Endothelial cell of umbilical vein (primary cell): ENCODE measurements around the gene FOSL2. TPM values are rescaled to one million over a fixed set of nuclear protein-coding genes. Genes with fewer than 3 reads are reported as not detected.

Source experiments
- BruUV-seq: library from RNA; stranded (reverse); fragments of 400-500 nt; replicated peaks from 2 replicates; lab custom pipeline; 2021; lab: Mats Ljungman, UMichigan
- CTCF ChIA-PET: fragments of 300-600, 350-600 bp; sonication (Branson Sonifier 250); formaldehyde crosslinking; loops from one replicate; lab custom pipeline; 2021; ENCODE audit warnings: antibody characterized with exemption, inconsistent platforms; lab: Charles Lee
- POLR2A ChIA-PET: fragments of 300-600, 350-600 bp; sonication (Branson Sonifier 250); formaldehyde crosslinking; loops from one replicate; lab custom pipeline; 2021; ENCODE audit warnings: antibody characterized with exemption, inconsistent platforms; lab: Charles Lee
- DNase-seq: peaks from one replicate; pipeline ENCODE4 v3.0.0-alpha.2; 2011; ENCODE audit warnings: low read depth, low spot score
- FAIRE-seq: peaks from 2 replicates; lab custom pipeline; 2011; peaks lifted over from hg19 to GRCh38; lab: Jason Lieb, UNC
- H2AFZ ChIP-seq: 2 replicates; pipeline ENCODE4 v1.6.0; 2012; ENCODE audit warnings: low read depth, low read length, control low read depth, inconsistent platforms
- H3K27ac ChIP-seq: 2 replicates; pipeline ENCODE4 v1.5.1; 2011; ENCODE audit warnings: low read depth, mild to moderate bottlenecking, control low read depth, low read length, moderate library complexity; ENCODE audit not compliant: insufficient read depth
- H3K27me3 ChIP-seq, 2 experiments: 2 replicates each; pipeline versions ENCODE4 v1.6.0 to v1.6.1; 2011; ENCODE audit warnings: low read length in 2 of 2, mixed read lengths in 1 of 2; ENCODE audit not compliant: control insufficient read depth in 2 of 2, insufficient read depth in 2 of 2
- H3K36me3 ChIP-seq, 2 experiments: 2 replicates in 1 of 2; 3 replicates in 1 of 2; pipeline ENCODE4 v1.5.1; 2011; ENCODE audit warnings: low read length in 2 of 2, mild to moderate bottlenecking in 1 of 2, moderate library complexity in 1 of 2; ENCODE audit not compliant: control insufficient read depth in 2 of 2, insufficient read depth in 2 of 2; ENCODE audit errors: extremely low read depth in 1 of 2
- H3K4me1 ChIP-seq: 3 replicates; pipeline ENCODE4 v1.5.1; 2011; ENCODE audit warnings: mild to moderate bottlenecking, low read length; ENCODE audit not compliant: control insufficient read depth, insufficient read depth; ENCODE audit errors: extremely low read depth
- H3K4me2 ChIP-seq: 2 replicates; pipeline ENCODE4 v1.6.1; 2011; ENCODE audit warnings: low read length, control low read depth, mixed read lengths; ENCODE audit not compliant: insufficient read depth
- H3K4me3 ChIP-seq, 3 experiments: fragments of 200-600 bp in 1 of 3; sonication (generic), shearing (Covaris generic) in 1 of 3; replicated peaks in 1 of 3; 2 replicates each; pipeline ENCODE4 v1.5.1; 2011 to 2016; ENCODE audit warnings: control low read depth in 3 of 3, low read length in 3 of 3, mild to moderate bottlenecking in 2 of 3, inconsistent platforms in 1 of 3, low read depth in 1 of 3, moderate library complexity in 1 of 3; ENCODE audit not compliant: insufficient read depth in 1 of 3
- H3K79me2 ChIP-seq: 2 replicates; pipeline ENCODE4 v1.6.0; 2012; ENCODE audit warnings: low read length, inconsistent platforms; ENCODE audit not compliant: control insufficient read depth, insufficient read depth
- H3K9ac ChIP-seq: replicated peaks from 2 replicates; pipeline ENCODE3; 2011; ENCODE audit warnings: low read length, control low read depth; ENCODE audit not compliant: insufficient read depth; ENCODE audit errors: extremely low read depth
- H3K9me1 ChIP-seq: replicated peaks from 3 replicates; pipeline ENCODE4 v1.6.0; 2011; ENCODE audit warnings: mild to moderate bottlenecking, low read length; ENCODE audit not compliant: control insufficient read depth, insufficient read depth; ENCODE audit errors: extremely low read depth
- H3K9me3 ChIP-seq: replicated peaks from 2 replicates; pipeline ENCODE4 v1.5.1; 2012; ENCODE audit warnings: low read length, inconsistent platforms; ENCODE audit not compliant: control insufficient read depth, insufficient read depth
- H4K20me1 ChIP-seq: replicated peaks from 2 replicates; pipeline ENCODE3; 2011; ENCODE audit warnings: mild to moderate bottlenecking, low read length; ENCODE audit not compliant: control insufficient read depth, insufficient read depth; ENCODE audit errors: extremely low read depth
- CTCF ChIP-seq, 2 donors: IDR thresholded peaks; 1 replicate in 1 of 2; 2 replicates in 1 of 2; pipeline ENCODE4 v1.5.1; 2011; ENCODE audit warnings: low read length in 2 of 2, mild to moderate bottlenecking in 2 of 2, moderate library complexity in 2 of 2, control low read depth in 1 of 2, inconsistent platforms in 1 of 2, low read depth in 1 of 2; ENCODE audit not compliant: insufficient read depth in 1 of 2; ENCODE audit errors: extremely low read depth in 1 of 2
- EZH2 ChIP-seq: IDR thresholded peaks from 2 replicates; pipeline ENCODE4 v1.6.1; 2012; ENCODE audit warnings: borderline replicate concordance, low read depth, mild to moderate bottlenecking, moderate library complexity, low read length, inconsistent platforms; ENCODE audit not compliant: severe bottlenecking
- GATA2 ChIP-seq: IDR thresholded peaks from 2 replicates; pipeline ENCODE4 v1.7.0; 2011; ENCODE audit warnings: low read depth, mild to moderate bottlenecking, moderate library complexity, mixed read lengths, low read length; ENCODE audit not compliant: insufficient read length, insufficient read depth
- JUN ChIP-seq: IDR thresholded peaks from 2 replicates; pipeline ENCODE4 v1.6.1; 2011; ENCODE audit warnings: borderline replicate concordance, low read depth; ENCODE audit not compliant: insufficient read length, insufficient read depth
- POLR2A ChIP-seq: IDR thresholded peaks from 2 replicates; pipeline ENCODE4 v1.6.1; 2012; ENCODE audit warnings: low read depth, mild to moderate bottlenecking, control low read depth, low read length
- POLR2AphosphoS5 ChIP-seq: IDR thresholded peaks from 2 replicates; pipeline ENCODE4 v1.6.1; 2012; ENCODE audit warnings: low read depth, mild to moderate bottlenecking, control low read depth, low read length, moderate library complexity; ENCODE audit not compliant: insufficient read depth
- dilution Hi-C: fragments of 300-500 bp; cut with MboI; formaldehyde crosslinking; loops from one replicate; pipeline ENCODE4 v1.15.0; 2019; ENCODE audit warnings: low sequenced_read_pairs; ENCODE audit not compliant: extremely low pct_ligation_motif_present
- intact Hi-C: fragments of 100-400 bp; cut with micrococcal nuclease; formaldehyde crosslinking; loops from one replicate; pipeline ENCODE4 v1.10.0; 2022
- polyA plus RNA-seq, 4 experiments: library from polyadenylated mRNA; depleted of rRNA in 3 of 4; stranded (reverse) in 3 of 4; unstranded in 1 of 4; fragments of >200 nt; gene quantifications; 2 replicates each; pipeline versions ENCODE4 v1.2.1 to v1.2.3, GENCODE V29; 2011 to 2012; ENCODE audit warnings: missing spikeins in 1 of 4
- total RNA-seq: library from RNA; stranded (reverse); gene quantifications from 2 replicates; pipeline ENCODE4 v1.2.3, GENCODE V29; 2021

FOSL2 gene
- total and polyA plus RNA-seq, 2 donors (not counting 3 experiments of a cell fraction or from before 2014, with no cell fraction given): 43.9 to 85.3 TPM

GRCh38 chr2:28452534-28453081 lies 60.0 kb downstream of the FOSL2 start:
- no peaks in the 10 kb centered on the region for H4K20me1 ChIP-seq
- no peak overlapping the region for H3K9ac ChIP-seq
- peak; percentile 89 for FAIRE-seq
- no peaks in the 10 kb centered on the region for H3K27me3 ChIP-seq
- H3K4me2 ChIP-seq: no peak overlapping the region
- H2AFZ ChIP-seq: no peak overlapping the region
- CTCF ChIA-PET: interaction anchor here (0.5 to 2.7 kb wide), 23 partner anchors 9 to 771 kb away, joined by 3 to 20 read pairs (median 5); no protein-coding TSS in a partner anchor
- H3K9me1 ChIP-seq: no peaks in the 10 kb centered on the region
- no peak overlapping the region for H3K27ac ChIP-seq
- dilution Hi-C loops: no loop called here
- H3K4me1 ChIP-seq: peaks cover 14% of the 10 kb centered on the region
- no peak overlapping the region for H3K4me3 ChIP-seq
- BruUV-seq: no TSS peak
- no peaks in the 10 kb centered on the region for H3K36me3 ChIP-seq
- DNase-seq: peak; percentile 58
- no peaks in the 10 kb centered on the region for H3K79me2 ChIP-seq
- POLR2A ChIA-PET: interaction anchor here (0.5 kb wide), 1 partner anchor 56 kb away, joined by 3 read pairs; no protein-coding TSS in a partner anchor
- H3K9me3 ChIP-seq: no peaks in the 10 kb centered on the region
- TF ChIP-seq CTCF (IDR thresholded peaks at IDR 0.05; ENCODE audit: extremely low read depth in 1 of 2, insufficient read depth in 1 of 2, low read depth in 1 of 2, low read length in 2 of 2): peak; percentile 94 to 96
- no peak for TF ChIP-seq POLR2AphosphoS5
- TF ChIP-seq GATA2: no peak
- TF ChIP-seq POLR2A: no peak
- TF ChIP-seq JUN: no peak
- no peak for TF ChIP-seq EZH2
- intact Hi-C loops: loop anchor here (1.0 to 10.0 kb wide), 10 partner anchors 42 to 769 kb away; no protein-coding TSS in a partner anchor
